Iris pigment epithelial cell (primary cell): ENCODE data around the gene CDH20.
"Not testable (repeated sequence)": the region's sequence is repeated elsewhere in the genome, so short reads cannot be mapped to it uniquely, and the experiment has no call there.

ENCODE experiments used
- DNase-seq: peaks from one replicate; pipeline ENCODE4 v3.0.0-alpha.2; 2011; ENCODE audit warnings: low read depth

CDH20 gene

GRCh38 chr18:61348230-61348629, 15.0 kb downstream of the CDH20 start:
- DNase-seq, result peak; percentile 64

- peak; percentile 63 for DNase-seq
These were observed 17.3 kb downstream of the CDH20 start for GRCh38 chr18:61350578-61350977.

GRCh38 chr18:61352059-61352458, 18.8 kb downstream of the CDH20 start:
- DNase-seq, result no peak

GRCh38 chr18:61352611-61353010, 19.4 kb downstream of the CDH20 start:
- DNase-seq, result peak; percentile 51

GRCh38 chr18:61360404-61361383, 27.5 kb downstream of the CDH20 start:
- no peak for DNase-seq

GRCh38 chr18:61362511-61362910, 29.3 kb downstream of the CDH20 start:
- no peak for DNase-seq

- no peak for DNase-seq
These were observed 31.7 kb downstream of the CDH20 start for GRCh38 chr18:61364953-61365352.

- no peak for DNase-seq
These were observed 34.8 kb downstream of the CDH20 start for GRCh38 chr18:61368001-61368400.

GRCh38 chr18:61369671-61370070, 36.4 kb downstream of the CDH20 start:
- DNase-seq, result not testable (repeated sequence)

GRCh38 chr18:61371111-61371510, 37.9 kb downstream of the CDH20 start:
- DNase-seq, result peak; percentile 28

GRCh38 chr18:61379827-61380226, 46.6 kb downstream of the CDH20 start:
- DNase-seq, result no peak

- peak; percentile 81 for DNase-seq
These were observed 54.8 kb downstream of the CDH20 start for GRCh38 chr18:61388010-61388409.

- DNase-seq, result peak; percentile 52
These were observed 61.8 kb downstream of the CDH20 start for GRCh38 chr18:61394983-61395382.

GRCh38 chr18:61397222-61397621, 64.0 kb downstream of the CDH20 start:
- no peak for DNase-seq

GRCh38 chr18:61398961-61399705, 65.9 kb downstream of the CDH20 start:
- DNase-seq, result peak; percentile 78

GRCh38 chr18:61400016-61400635, 66.9 kb downstream of the CDH20 start:
- DNase-seq, result peak; percentile 56

GRCh38 chr18:61400716-61401115, 67.5 kb downstream of the CDH20 start:
- peak; percentile 88 for DNase-seq

GRCh38 chr18:61402726-61403125, 69.5 kb downstream of the CDH20 start:
- DNase-seq, result no peak

- no peak for DNase-seq
These were observed 80.2 kb downstream of the CDH20 start for GRCh38 chr18:61413396-61413795.

- DNase-seq, result no peak
These were observed 80.9 kb downstream of the CDH20 start for GRCh38 chr18:61414086-61414485.

- no peak for DNase-seq
These were observed 86.5 kb downstream of the CDH20 start for GRCh38 chr18:61419763-61420162.

- no peak for DNase-seq
These were observed 87.1 kb downstream of the CDH20 start for GRCh38 chr18:61420218-61420885.
